Activated effector memory CD4-positive, alpha-beta T cell treated with Interleukin-2 at 50 U/mL for 16 hours (primary cell): ENCODE measurements around the gene HES1.
"Not testable (repeated sequence)": the region's sequence is repeated elsewhere in the genome, so short reads cannot be mapped to it uniquely, and the experiment has no call there.

ENCODE experiments used
- DNase-seq: peaks from one replicate; pipeline ENCODE4 v3.0.0-alpha.2; 2020

HES1 gene

DNA sequence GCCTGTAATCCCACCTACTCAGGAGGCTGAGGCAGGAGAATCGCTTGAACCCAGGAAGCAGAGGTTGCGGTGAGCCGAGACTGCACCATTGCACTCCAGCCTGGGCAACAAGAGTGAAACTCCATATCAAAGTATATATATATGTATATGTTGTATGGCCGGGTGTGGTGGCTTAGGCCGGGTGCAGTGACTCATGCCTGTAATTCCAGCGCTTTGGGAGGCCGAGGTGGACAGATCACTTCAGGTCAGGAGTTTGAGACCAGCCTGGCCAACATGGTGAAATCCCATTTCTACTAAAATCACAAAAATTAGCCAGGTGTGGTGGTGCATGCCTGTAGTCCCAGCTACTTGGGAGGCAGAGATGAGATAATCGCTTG lies 7.0 kb upstream of the HES1 start:
- DNase-seq = not testable (repeated sequence)

DNA sequence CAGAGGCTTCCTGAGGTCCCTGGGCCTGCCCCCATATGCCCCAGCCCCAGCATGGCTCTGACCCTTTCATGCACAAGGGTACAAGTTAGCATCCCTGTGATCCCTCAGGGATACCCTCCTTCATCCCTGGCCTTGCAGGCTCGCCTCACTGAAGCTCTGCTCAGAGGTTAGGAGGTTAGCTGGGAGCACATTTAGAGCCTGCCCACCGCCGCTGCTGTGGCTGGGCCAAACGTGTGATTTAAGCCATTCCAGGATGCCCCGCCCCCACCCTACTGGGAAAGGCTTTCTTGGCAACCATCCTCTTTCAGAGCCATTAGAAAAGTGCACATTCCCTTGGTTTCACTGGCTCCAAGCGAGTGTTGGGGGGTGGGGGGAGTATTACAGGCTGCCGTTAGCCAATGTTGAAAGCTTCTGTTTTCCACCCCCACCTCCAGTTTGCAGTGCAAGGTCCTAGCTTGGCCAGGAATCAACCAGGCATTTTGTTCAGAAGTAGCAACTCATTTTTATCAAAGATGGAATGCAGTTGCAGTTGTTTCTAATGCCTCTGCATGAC lies 6.3 kb upstream of the HES1 start:
- no peak for DNase-seq

DNA sequence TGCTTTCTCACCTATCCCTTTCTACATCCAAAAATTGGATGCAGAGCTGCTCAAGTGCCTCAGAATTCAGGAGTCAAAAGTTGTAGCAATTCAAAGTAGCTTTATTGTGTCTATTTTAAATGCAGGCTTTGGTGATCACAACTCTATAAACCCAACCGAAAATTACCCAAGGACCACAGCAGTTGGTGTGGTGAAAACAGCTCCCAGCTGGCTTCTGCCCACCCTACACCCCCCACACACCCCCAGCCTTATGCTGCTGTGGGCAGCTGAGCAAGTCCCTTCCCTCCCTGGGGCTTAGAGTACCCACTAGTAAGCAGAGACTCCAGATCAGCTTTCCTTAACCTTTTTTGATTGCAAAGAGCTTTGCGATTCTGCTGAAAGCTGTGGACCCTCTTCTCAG lies 5.8 kb upstream of the HES1 start:
- no peak for DNase-seq

DNA sequence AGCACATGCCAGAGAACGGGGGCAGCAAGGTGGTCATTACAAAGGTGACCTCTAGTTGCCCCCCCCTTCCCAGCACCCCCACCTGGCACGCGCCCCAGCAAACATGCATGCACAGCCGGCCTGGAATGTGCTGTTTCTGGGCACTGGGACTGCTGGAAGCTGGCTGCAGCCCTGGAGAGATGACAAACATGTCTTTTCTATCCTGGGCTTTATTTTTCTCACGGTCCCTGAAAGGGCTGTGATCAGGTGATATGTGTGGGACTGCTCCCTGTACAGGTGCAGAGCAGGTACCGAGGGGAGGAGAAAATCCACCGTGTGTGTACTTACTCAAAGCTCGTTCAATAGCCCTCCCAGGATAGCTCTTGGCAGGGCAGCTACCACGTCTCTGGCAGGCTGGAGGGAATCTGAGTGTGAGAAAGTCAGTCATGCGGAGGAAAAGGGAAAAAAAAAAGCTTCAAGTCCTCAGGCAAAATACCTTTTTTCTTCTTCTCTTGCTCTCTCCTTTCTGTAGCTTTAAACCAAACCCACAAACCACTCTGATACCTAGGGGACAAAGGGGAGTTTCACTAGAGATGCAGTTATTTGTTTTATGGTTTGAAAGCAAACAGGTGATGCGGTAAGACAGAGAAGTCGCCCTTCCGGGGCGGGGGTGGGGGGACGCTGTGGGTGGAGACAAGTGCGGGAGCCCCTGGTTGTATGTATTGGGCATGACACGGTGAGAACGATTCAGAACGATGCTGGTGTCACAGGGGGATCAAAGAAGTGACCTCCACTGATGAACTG lies 5.0 kb upstream of the HES1 start:
- no peak for DNase-seq

DNA sequence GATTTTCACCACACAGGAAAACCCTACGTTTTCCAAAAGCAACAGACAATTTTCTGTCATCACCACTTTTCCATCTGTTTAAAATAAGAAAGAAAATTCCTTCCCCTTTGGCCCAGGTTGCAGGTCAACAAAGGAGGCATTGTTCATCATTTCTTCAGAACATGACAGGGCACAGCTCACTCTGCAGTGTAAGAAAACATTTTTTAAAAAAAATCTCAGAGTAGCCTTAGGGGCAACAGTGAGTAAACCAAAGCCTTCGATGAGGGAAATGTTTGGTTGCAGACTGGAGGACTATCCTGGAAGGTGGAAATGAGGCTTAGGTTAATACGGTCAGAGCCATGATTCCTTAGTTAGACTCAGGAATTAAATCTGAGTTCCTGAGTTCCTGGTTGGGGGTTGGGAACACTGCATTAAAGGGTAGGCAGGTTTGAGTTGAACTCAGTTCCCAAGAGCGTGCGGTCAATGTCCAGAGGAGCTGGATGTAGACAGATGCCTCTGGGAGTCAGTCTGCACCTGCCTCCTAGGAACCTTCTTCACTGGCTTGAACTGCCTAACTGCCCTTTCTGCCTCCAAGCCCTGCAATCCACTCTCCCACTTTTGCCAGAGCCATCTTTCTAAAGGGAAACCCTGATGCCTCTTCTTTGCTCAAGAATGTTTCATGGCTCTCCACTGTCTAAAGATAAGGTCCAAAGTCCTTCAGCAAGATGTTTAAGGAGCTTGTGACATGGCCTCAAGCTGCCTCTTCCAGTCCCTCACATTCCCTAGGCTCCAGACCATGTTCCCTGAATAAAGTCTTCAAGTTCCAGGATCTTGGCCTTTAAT lies 3.3 kb upstream of the HES1 start:
- no peak for DNase-seq

DNA sequence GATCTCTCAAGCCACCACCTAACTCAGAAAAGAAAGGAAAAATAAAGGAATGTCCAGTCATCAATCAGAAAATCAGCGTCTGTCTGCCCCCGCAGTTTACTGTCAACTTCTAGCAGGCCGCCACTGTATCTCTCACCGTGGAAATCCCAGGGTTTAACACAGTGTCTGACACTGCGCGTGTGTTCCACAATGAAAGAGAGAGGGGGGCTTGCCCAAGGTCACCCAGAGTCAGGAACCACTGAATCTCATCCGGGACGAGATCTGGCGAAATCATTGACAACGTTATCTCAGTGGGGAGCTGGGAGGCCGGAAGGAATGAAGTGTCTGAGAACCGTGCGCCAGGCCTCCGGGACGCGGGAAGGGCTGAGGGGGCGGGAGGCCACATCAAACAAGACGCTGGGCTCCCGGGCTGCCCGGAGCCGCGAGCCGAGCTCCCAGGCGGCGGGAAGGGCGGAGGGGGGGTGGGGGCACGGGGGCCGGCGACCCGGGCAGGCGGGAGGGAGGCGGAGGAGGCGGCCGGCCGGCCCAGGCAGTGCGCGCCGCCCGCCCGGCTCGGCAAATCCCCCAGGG lies 2.2 kb upstream of the HES1 start:
- no peak for DNase-seq

DNA sequence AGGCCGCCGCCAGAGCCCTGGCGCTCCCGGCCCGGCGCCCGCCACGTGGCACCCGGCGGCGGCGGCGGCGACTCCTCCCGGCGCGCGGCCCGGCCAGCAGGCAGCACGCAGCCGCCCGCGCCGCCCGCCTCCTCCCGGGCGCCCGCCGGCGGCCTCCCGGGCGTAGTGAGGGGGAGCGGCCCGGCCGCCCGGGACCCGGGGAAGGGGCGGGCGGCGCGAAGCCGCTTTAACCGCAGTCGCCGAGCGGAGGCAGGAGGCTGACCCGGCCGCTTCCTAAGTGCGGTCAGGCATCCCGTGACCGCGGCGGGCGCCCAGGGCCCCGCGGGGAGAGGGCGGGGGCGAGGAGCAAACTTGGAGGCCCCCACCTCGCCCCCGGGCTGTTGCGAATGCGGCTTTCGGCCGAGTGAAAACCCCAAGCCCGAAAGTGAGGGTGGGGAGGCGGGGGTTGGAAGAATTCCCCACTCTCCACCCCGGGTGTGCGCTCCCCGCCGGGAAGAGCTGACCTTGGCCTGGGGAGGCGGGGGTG lies 1.7 kb upstream of the HES1 start:
- peak; percentile 16 for DNase-seq

DNA sequence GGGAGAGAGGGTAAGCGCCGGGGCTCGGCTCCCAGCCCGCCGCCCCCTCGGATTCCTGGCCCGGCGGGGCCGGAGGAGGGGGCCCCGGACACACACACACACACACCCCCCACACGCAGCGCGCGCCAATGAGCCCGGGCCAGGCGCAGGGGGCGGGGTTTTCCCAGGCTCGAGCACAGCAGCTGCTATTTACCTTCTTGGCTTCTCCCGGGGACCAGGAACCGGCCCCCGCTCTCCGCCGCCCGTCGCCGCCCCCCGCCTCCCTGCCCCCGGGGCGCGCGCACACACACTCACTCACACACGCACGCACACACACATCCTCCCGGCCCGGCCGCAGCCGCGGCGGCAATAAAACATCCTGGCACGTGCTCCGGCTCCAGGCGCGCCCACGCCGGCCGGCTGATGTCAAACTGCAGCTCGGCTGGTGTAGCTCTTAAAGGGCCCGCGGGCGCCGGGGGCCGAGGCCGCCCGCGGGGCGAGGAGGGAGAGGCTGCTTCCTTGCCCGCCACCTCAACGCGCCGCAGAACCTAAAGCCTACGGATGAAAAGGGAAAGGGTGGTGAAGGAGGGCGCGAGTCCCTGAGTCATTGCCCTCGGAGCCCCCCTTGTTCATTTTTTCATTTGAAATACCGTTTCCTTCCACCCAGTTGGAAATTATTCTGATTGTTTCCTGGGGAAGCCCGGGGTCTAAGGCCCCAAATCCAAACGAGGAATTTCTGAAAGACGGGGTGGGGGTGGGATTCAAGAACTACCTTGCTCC lies 1.0 kb upstream of the HES1 start:
- peak; percentile 67 for DNase-seq

DNA sequence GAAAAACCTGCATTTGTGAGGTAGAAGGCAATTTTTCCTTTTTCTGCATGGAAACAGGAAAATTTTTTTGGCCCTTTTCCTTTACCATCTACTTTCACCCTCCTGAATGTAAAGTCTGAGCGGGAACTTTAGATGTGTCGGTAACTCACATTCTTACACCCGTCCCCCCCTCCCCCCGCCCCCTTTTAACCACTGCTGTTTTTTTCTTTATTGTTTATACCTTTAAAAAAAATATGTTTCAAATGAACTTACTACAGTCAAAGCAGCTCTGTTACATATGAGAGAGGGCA lies 487 bp upstream of the HES1 start:
- DNase-seq = no peak

DNA sequence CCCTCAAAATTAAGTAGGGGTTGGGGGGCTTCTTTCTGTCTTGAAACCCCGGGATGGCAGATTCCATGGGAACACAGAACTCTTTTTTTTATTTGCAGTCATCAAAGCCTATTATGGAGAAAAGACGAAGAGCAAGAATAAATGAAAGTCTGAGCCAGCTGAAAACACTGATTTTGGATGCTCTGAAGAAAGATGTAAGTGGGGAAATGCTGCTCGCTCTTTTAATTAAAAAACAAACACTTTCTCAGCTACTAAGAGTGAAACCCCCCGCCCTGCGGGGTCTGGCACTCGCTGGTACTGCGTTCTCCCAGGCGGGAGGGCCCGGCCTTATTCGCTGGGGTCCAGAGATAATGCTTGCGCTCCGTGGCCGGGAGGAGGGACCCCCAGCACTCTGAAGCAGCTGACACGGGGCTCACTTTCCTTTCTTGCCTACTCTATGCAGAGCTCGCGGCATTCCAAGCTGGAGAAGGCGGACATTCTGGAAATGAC lies 615 bp downstream of the HES1 start:
- DNase-seq = no peak

DNA sequence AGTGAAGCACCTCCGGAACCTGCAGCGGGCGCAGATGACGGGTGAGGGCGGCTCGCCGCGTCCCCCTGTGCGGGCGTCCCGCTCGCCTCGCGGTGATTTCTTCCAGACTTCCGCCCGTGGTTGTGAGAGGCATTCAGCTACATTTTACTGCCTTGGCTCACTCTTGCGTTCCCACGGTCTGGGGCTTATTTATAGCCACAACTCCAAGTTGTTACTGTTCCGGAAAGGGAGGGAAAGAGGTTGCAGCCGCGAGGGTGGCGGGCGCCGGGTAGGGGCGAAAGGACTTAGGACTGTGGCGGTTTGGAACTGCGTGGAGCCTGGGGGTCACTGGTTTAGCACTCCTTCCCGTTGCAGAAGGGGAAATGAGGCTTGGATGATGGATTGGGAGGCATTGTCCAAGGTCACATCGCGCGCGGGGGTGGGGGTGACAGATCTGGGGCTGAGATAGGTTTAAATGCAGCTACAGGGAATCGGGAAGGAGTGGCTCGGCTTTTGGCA lies 1.1 kb downstream of the HES1 start:
- DNase-seq = peak; percentile 6

DNA sequence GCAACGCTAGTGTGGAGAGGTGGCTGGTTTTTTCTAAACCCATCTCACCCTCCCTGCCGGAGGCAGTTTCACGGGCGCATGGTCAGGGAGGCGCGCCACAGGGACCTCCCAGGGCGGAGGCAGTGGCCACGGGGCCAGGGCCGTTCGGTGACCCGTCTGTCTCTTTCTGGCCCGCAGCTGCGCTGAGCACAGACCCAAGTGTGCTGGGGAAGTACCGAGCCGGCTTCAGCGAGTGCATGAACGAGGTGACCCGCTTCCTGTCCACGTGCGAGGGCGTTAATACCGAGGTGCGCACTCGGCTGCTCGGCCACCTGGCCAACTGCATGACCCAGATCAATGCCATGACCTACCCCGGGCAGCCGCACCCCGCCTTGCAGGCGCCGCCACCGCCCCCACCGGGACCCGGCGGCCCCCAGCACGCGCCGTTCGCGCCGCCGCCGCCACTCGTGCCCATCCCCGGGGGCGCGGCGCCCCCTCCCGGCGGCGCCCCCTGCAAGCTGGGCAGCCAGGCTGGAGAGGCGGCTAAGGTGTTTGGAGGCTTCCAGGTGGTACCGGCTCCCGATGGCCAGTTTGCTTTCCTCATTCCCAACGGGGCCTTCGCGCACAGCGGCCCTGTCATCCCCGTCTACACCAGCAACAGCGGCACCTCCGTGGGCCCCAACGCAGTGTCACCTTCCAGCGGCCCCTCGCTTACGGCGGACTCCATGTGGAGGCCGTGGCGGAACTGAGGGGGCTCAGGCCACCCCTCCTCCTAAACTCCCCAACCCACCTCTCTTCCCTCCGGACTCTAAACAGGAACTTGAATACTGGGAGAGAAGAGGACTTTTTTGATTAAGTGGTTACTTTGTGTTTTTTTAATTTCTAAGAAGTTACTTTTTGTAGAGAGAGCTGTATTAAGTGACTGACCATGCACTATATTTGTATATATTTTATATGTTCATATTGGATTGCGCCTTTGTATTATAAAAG lies 1.8 kb downstream of the HES1 start:
- peak; percentile 12 for DNase-seq

DNA sequence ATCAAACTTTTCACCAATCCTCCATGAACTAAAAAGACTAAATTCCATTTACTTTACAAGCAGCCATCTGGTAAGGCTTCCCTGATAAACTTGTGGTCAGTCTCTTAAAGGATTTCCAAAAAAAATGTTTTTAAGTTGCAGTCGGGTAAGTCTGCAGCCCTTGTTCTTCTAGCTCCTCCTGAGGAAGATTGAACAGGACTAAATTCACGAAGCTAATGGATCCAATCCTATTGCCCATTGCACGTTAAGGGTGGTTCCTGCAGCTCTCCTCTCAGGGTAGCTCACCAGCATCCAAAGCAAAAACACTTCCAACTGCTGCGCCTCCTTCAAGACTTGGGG lies 2.8 kb downstream of the HES1 start:
- DNase-seq = no peak

DNA sequence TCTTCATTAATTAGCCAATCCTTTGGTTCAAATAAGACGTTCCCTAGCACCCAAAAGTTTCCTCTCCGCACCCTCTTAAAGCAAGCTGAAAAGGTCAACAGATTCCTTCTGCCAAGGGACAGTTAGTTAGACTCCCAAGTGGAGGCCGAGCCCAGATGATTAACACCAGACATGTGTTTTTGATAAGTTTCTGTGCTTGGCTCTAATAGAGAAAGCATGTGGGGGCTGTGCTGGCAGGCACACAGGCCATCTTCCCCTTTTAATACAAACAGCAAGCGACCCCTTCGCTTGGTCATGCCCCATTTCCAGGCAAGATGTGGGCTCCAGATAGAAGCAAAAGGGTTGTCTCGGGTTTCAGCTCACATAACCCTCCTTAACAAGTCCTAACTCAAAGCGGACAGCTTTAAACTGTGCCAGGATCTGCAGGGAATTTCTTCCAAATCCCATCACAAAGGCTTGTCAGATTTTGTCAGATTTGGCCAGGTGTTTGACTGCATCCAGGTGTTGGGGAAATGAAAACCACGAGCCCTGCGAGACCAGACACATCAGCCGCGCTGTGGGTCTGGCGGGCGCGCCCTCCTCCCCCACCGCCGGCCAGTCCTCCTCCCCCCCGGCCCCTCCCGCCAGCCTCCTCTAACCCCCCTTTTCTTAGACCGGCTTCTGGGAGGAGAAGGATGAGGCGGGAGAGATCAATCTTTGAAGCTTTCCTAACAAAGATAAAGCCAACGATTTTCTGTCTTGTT lies 3.3 kb downstream of the HES1 start:
- DNase-seq = no peak

DNA sequence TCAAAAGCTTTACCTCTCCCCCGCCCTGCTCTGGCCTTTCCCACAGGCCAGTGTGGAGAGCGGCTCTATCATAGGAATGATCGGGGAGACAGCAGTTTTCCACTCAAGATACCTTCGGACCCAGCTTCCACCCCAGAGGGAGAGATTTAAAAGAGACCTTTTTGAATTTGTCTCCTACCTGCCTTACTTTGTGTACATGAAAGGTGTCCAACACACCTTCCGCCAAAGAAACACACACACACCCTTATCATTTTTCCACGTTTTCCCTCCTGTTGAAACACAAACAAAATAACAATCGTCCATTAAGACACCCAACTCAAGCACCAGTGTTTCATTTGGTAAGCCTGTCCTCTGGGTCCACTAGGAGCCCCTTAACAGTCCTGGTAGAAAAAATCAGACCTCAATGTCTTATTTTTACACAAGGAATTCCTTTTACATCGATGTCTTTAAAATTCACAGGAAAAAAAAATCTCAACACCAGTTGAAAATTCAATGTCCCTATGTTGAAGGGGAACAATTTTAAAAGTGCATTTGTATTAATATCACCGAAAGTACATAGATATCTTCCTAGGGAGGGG lies 4.0 kb downstream of the HES1 start:
- DNase-seq = no peak

DNA sequence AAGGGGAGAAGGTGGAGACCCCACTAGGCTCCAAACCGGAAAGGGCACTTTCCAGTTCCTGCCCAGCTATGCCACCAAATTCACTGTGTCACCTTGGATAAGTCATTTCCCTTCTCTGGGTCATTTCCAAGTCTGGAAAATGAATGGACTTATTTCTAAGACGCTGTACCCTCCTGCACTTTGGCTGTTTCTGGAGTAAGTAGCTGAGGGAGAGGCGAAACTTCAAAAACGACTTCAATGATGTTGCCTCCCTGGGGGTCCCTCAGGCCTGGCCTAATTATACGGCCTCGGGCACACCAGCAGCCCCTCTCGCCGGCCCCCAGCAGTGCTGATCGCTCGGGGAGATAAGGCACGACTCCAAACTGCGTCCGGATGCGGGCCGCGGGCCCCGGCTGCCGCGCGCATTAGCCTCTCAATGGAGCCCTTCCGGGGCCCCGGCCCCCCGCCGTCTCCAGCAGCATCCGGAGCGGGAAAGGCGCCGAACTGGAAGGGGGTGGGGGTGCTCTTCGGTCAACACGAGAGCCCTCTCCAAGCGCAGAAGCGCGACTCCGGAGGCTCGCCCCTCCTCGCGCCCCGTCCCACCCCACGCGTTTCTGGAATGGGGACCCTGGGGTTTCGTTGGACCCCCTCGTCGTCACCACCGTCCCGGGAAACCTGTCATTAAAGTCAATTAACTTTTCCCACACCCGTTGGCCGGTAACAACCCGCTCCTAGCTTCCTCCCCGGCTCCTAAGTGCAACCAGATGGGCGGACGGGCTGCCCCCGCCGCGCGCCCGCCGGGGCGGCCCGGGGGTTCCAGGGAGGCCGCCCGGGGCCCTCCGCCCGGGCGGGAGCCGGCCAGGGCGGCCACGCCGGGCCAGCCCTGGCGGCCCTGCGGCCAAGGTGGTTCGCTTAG lies 4.8 kb downstream of the HES1 start:
- peak; percentile 5 for DNase-seq

DNA sequence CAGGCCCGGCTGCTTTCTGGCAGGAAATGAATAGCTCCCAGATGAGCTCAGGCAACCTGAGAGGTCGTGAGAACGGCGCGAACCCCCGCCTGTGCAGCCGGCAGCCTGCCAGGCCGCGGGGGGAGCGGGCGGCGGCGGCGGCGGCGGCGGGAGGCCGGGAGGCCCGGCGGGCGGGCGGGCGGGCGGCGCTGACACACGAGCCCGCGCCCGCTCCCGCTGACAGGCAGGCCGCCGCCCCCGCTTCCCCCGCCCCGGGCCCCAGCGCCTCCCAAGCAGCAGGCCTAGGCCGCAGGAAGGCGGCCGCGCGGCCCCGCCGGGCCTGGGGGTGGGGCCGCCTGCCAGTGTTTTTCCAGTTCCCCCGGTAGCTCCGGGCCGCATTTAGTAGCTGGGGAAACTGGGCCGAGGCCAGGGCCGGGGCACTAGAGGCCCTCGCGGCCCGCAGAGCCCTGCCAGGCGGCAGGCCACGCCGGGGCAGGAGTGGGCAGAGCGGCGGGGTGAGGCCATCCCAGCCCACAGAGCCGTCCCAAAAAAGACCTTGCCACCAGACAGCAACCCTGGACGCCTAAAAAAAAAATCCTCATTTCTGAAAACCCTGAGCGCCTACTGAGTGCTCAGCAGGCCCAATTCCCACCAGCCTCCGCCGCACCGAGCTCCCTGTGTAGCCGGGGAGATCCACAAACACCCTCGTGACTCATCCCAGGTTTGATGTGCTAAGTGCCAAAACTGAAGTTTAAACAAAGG lies 5.6 kb downstream of the HES1 start:
- DNase-seq = peak; percentile 33

DNA sequence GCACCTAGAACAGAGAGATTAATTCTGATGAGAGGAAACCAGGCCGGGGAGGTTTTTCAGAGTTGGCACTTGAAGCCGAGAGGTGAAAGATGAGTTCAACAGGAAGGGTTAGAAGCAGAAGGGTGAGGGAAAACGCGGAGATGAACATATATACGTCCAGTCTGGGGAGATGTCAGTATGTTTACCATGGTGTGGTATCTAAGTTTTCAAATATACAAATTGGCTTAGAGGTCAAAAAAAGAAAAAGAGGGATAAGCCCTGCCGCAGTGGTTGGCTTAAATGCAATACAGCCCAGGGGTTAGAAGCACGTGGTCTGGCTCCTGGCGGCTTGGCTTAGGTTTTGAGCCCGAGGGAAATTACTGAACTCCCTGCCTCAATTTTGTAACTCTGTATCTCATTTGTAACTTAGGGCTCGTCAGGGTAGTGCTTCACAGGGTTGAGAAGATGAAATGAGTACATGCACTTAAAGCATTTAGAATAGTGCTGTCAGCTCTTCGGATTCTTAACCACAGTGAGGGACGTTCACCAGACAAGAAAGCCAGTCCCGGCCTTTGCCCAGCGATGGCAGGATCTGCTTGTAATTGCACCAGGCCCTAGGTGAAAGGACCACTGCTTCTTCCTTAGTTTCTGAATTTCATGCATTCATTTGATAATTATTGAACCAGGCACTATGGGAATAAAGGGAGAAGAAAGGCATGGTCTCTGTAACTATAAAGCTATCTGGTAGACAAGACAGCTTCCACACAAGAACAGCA lies 6.4 kb downstream of the HES1 start:
- no peak for DNase-seq
